SK-N-MC (cell line): ENCODE data around the gene PNCK.

Source experiments
- EZH2 ChIP-seq: fragments of 200-600 bp; sonication (generic); IDR thresholded peaks from one replicate; pipeline ENCODE4 v1.6.1; 2017; ENCODE audit warnings: antibody characterized with exemption
- FOXP2 ChIP-seq: optimal IDR thresholded peaks from 2 replicates; pipeline ENCODE3; 2011; ENCODE audit warnings: mild to moderate bottlenecking, moderate library complexity; ENCODE audit not compliant: insufficient read depth; ENCODE audit errors: extremely low read length, control extremely low read depth
- POLR2AphosphoS5 ChIP-seq: IDR thresholded peaks from 2 replicates; pipeline ENCODE4 v1.6.1; 2012; ENCODE audit warnings: mild to moderate bottlenecking, low read depth, low read length, borderline replicate concordance

DNA sequence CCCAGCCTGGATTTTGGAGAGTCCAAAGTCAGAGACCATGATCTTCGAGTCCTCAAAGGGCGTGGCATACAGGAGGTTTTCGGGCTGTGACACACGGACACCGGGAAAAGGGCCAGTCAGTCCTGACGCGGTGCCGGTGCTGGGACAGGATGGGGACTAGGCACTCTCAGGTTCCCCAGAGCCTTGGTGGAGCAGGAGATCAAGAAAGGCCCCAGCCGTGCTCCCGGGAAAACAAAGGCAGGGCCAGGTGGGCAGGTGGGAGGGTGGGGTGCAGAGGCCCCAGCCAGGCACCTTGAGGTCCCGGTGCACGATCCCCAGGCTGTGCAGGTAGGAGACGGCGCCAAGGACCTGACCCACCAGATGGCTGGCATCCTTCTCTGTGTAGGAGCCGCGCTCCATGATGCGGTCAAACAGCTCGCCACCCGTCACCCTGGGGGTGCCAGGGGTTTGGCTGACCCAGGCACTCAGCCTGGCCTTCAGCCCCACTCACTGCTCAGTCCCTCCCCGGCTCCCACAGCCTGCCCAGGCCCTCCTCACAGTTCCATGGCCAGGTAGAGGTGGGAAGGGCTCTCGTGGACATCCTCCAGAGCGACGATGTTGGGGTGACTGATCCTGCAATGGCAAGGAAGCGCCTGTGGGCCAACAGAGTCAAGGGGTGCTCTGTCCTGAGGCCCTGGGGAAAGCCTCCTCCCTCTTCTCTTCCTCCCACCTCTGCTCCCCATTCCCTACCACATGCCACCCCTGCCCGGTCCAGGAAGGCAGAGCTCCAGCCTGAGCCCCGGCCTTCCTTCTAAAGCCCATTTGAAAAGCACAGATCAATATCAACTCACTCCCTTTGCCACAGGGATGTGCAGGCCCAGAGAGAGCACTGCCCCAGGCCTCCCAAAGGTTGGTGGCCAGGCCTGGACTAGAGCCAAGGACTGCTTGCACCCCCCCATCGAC lies 1.8 kb downstream of the PNCK start:
- TF ChIP-seq POLR2AphosphoS5 (no peak), EZH2 (no peak), FOXP2 (no peak)
